Naive thymus-derived CD4-positive, alpha-beta T cell (primary cell): ENCODE results near the gene CNP. TPM values are rescaled to one million over a fixed set of nuclear protein-coding genes. Genes with fewer than 3 reads are reported as not detected.
"Not testable (repeated sequence)": the region's sequence is repeated elsewhere in the genome, so short reads cannot be mapped to it uniquely, and the experiment has no call there.

ENCODE experiments used
- ATAC-seq: fragments of 150-1000 bp; cut with Tn5 transposase; 2 replicates; pipeline ENCODE4 v1.10.0; 2021; ENCODE audit warnings: mild to moderate bottlenecking, moderate library complexity
- CTCF ChIA-PET: fragments of 350-600 bp; sonication (Branson Sonifier 250); formaldehyde crosslinking; loops from one replicate; lab custom pipeline; 2021; ENCODE audit warnings: antibody characterized with exemption; lab: Charles Lee
- POLR2A ChIA-PET: fragments of 350-600 bp; sonication (Branson Sonifier 250); formaldehyde crosslinking; loops from one replicate; lab custom pipeline; 2021; ENCODE audit warnings: antibody characterized with exemption, inconsistent platforms; lab: Charles Lee
- DNase-seq, 9 donors: peaks; one replicate each; pipeline versions ENCODE4 v3.0.0 to v3.0.0-alpha.2; 2020 to 2022; ENCODE audit warnings: mixed read lengths in 1 of 9
- H3K27ac ChIP-seq: one replicate; pipeline ENCODE4 v1.7.0; 2013; ENCODE audit warnings: mild to moderate bottlenecking, low read depth, low read length, moderate library complexity
- H3K27me3 ChIP-seq, 2 donors: one replicate each; pipeline ENCODE4 v1.7.0; 2013; ENCODE audit warnings: low read length in 2 of 2, mild to moderate bottlenecking in 2 of 2, moderate library complexity in 2 of 2; ENCODE audit not compliant: control insufficient read depth in 2 of 2, insufficient read depth in 2 of 2
- H3K36me3 ChIP-seq, 3 experiments: 1 replicate in 2 of 3; 2 replicates in 1 of 3; pipeline ENCODE4 v1.7.0; 2013; ENCODE audit warnings: low read length in 3 of 3, mild to moderate bottlenecking in 3 of 3, moderate library complexity in 1 of 3; ENCODE audit not compliant: insufficient read depth in 3 of 3, control insufficient read depth in 2 of 3
- H3K4me1 ChIP-seq, 2 donors: one replicate each; pipeline ENCODE4 v1.7.0; 2013; ENCODE audit warnings: low read length in 2 of 2, mild to moderate bottlenecking in 2 of 2, moderate library complexity in 1 of 2; ENCODE audit not compliant: control insufficient read depth in 2 of 2, insufficient read depth in 2 of 2
- H3K4me3 ChIP-seq: 2 replicates; pipeline ENCODE4 v1.7.0; 2013; ENCODE audit warnings: mild to moderate bottlenecking, low read length
- H3K9me3 ChIP-seq, 3 experiments: 1 replicate in 2 of 3; 2 replicates in 1 of 3; pipeline ENCODE4 v1.7.0; 2013; ENCODE audit warnings: low read length in 3 of 3; ENCODE audit not compliant: control insufficient read depth in 2 of 3
- H3K27ac Mint-ChIP-seq, 9 donors: one replicate each; pipeline ENCODE4 v1.8.0; 2020 to 2022; ENCODE audit warnings: mixed read lengths in 9 of 9, mild to moderate bottlenecking in 8 of 9, moderate library complexity in 5 of 9, inconsistent platforms in 2 of 9
- H3K27me3 Mint-ChIP-seq, 5 donors: one replicate each; pipeline ENCODE4 v1.8.0; 2021 to 2022; ENCODE audit warnings: mixed read lengths in 5 of 5, mild to moderate bottlenecking in 1 of 5
- H3K36me3 Mint-ChIP-seq, 5 donors: one replicate each; pipeline ENCODE4 v1.8.0; 2020 to 2022; ENCODE audit warnings: mixed read lengths in 5 of 5, mild to moderate bottlenecking in 3 of 5, inconsistent platforms in 1 of 5
- H3K4me1 Mint-ChIP-seq, 7 donors: one replicate each; pipeline ENCODE4 v1.8.0; 2020 to 2022; ENCODE audit warnings: mixed read lengths in 7 of 7, mild to moderate bottlenecking in 3 of 7, inconsistent platforms in 1 of 7
- H3K4me3 Mint-ChIP-seq, 10 donors: one replicate each; pipeline ENCODE4 v1.8.0; 2020 to 2022; ENCODE audit warnings: mild to moderate bottlenecking in 10 of 10, mixed read lengths in 10 of 10, moderate library complexity in 6 of 10, inconsistent platforms in 2 of 10
- H3K9me3 Mint-ChIP-seq, 11 donors: one replicate each; pipeline ENCODE4 v1.8.0; 2020 to 2022; ENCODE audit warnings: mixed read lengths in 11 of 11, mild to moderate bottlenecking in 4 of 11, inconsistent platforms in 1 of 11, moderate library complexity in 1 of 11
- intact Hi-C, 2 donors: fragments of 100-400 bp; cut with micrococcal nuclease; formaldehyde crosslinking; loops; one replicate each; pipeline ENCODE4 v1.15.1; 2023
- polyA plus RNA-seq, 2 donors: library from polyadenylated mRNA; unstranded; fragments of 300-500 nt; fragmentation: Illumina TruSeq; gene quantifications; one replicate each; pipeline ENCODE4 v1.2.3, GENCODE V29; 2021
- total RNA-seq, 6 experiments: library from RNA in 5 of 6; stranded (reverse) in 5 of 6; gene quantifications; 1 replicate in 5 of 6; 2 replicates in 1 of 6; pipeline ENCODE4 v1.2.3 and lab custom pipeline; 2021 to 2026

Gene CNP
- total and polyA plus RNA-seq, 7 experiments from 2014 or later, result 29.6 to 86.3 (median 32.5) TPM

DNA sequence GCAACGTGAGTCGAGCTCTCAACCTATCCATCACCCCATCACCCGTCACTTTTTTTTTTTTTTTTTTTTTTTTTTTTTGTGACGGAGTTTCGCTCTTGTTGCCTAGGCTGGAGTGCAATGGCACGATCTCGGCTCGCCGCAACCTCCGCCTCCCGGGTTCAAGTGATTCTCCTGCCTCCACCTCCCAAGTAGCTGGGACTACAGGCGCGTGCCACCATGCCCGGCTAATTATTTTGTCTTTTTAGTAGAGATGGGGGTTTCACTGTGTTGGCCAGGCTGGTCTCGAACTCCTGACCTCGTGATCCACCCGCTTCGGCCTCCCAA is 35.8 kb upstream of the CNP start:
- Mint-ChIP-seq H3K4me3 (peak overlapping the region; percentile 93 to 100 (median 96)), H3K27ac (peak overlapping the region; percentile 90 to 100 (median 96)), H3K4me1 (peaks cover 18 to 52% (median 24%) of the 10 kb centered on the region in 7 donors)
- H3K9me3 Mint-ChIP-seq, H3K9me3 ChIP-seq, H3K36me3 ChIP-seq, H3K36me3 Mint-ChIP-seq, H3K27me3 Mint-ChIP-seq, H3K27me3 ChIP-seq, DNase-seq: not testable (repeated sequence)
- H3K27ac ChIP-seq, result peak overlapping the region; percentile 84
- POLR2A ChIA-PET, result interaction anchor here (0.8 to 3.8 kb wide), 8 partner anchors 12 to 1281 kb away, joined by 3 to 47 read pairs (median 8); partner anchors contain the start of genes ACLY, CNP, DNAJC7 and EIF1
- peak; percentile 64 for ATAC-seq
- peak overlapping the region; percentile 79 for H3K4me3 ChIP-seq
- CTCF ChIA-PET, result interaction anchor here (0.6 to 1.1 kb wide), 5 partner anchors 33 to 119 kb away, joined by 3 to 7 read pairs (median 4); no protein-coding TSS in a partner anchor
- intact Hi-C loops, result loop anchor here (1.0 to 2.0 kb wide), 6 partner anchors 11 to 748 kb away; partner anchors contain the start of genes CNP (in 1 of the 2), DNAJC7 (in 1 of the 2) and KLHL11 (in 1 of the 2)
- peaks cover 9 to 11% of the 10 kb centered on the region in 2 donors for H3K4me1 ChIP-seq

DNA sequence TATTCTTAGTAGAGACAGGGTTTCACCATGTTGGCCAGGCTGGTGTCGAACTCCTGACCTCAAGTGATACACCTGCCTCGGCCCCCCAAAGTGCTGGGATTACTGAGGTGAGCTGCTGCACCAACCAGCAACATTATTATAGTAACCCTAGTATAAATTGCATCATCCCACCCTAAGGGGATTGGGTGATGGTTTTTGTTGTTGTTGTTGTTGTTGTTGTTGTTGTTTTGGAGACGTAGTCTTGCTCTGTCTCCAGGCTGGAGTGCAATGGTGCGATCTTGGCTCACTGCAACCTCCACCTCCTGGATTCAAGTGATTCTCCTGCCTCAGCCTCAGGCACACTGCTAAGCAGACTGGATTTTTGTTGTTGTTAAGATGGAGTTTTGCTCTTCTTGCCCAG is 34.9 kb upstream of the CNP start:
- H3K36me3 ChIP-seq, DNase-seq, H3K27me3 ChIP-seq, H3K27ac ChIP-seq, H3K9me3 Mint-ChIP-seq, H3K27me3 Mint-ChIP-seq, H3K9me3 ChIP-seq, H3K36me3 Mint-ChIP-seq, CTCF ChIA-PET, ATAC-seq, H3K4me3 ChIP-seq: not testable (repeated sequence)
- POLR2A ChIA-PET, result interaction anchor here (0.6 to 3.8 kb wide), 2 partner anchors 13 to 87 kb away, joined by 3 to 47 read pairs; partner anchors contain the start of gene ACLY
- peaks cover 9 to 11% of the 10 kb centered on the region in 2 donors for H3K4me1 ChIP-seq
- H3K27ac Mint-ChIP-seq, result peak overlapping the region in 3 of 9 donors; percentile 64 to 94 (median 90)
- peak overlapping the region in 5 of 10 donors; percentile 1 to 93 (median 27) for H3K4me3 Mint-ChIP-seq
- intact Hi-C loops, result loop anchor here in 1 of 2 donors (2.0 kb wide), 1 partner anchor 747 kb away; no protein-coding TSS in a partner anchor
- peaks cover 18 to 48% (median 24%) of the 10 kb centered on the region in 7 donors for H3K4me1 Mint-ChIP-seq

GRCh38 chr17:41932816-41933389 is 33.7 kb upstream of the CNP start:
- Histone ChIP-seq H3K27me3 (no peaks in the 10 kb centered on the region), H3K36me3 (no peaks in the 10 kb centered on the region), H3K4me1 (peaks cover 9 to 11% of the 10 kb centered on the region in 2 donors), H3K27ac (no peak overlapping the region), H3K9me3 (no peaks in the 10 kb centered on the region), H3K4me3 (no peak overlapping the region)
- Mint-ChIP-seq H3K27me3 (no peaks in the 10 kb centered on the region), H3K36me3 (peaks cover 0 to 6% (median 0%) of the 10 kb centered on the region in 5 donors), H3K9me3 (peaks cover 0 to 3% (median 0%) of the 10 kb centered on the region in 11 donors), H3K4me3 (peak overlapping the region in 3 of 10 donors; percentile 0 to 77 (median 36)), H3K27ac (peak overlapping the region in 5 of 9 donors; percentile 15 to 90 (median 78)), H3K4me1 (peaks cover 18 to 43% (median 24%) of the 10 kb centered on the region in 7 donors)
- ChIA-PET POLR2A (interaction anchor here (0.6 to 0.7 kb wide), 2 partner anchors 33 to 1020 kb away, joined by 3 to 11 read pairs; no protein-coding TSS in a partner anchor), CTCF (no interaction called here)
- intact Hi-C loops, result no loop called here
- ATAC-seq (no peak), DNase-seq (no peak)

DNA sequence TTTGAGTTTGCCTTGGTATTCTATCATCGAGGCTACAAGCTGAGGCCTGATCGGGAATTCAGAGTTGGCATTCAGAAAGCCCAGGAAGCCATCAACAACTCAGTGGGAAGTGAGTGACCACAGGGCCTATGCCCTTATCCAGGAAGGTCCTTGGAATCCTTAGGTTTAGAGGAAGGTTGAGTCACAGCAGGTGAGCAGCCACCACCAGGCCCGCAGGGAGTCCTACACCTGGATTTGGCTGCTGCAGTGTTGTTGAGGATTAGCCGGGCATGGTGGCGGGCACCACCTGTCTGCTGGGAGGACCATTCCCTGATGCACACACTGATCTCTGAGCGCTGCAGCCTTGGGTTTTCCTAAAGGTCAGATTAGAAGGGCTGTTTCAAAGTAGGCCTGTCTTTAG is 31.0 kb upstream of the CNP start:
- Histone ChIP-seq H3K27me3 (no peaks in the 10 kb centered on the region), H3K4me1 (no peaks in the 10 kb centered on the region), H3K27ac (no peak overlapping the region), H3K9me3 (no peaks in the 10 kb centered on the region), H3K36me3 (no peaks in the 10 kb centered on the region), H3K4me3 (no peak overlapping the region)
- Mint-ChIP-seq H3K4me3 (no peak overlapping the region), H3K4me1 (peaks cover under 1 to 25% (median 5%) of the 10 kb centered on the region in 7 donors), H3K36me3 (no peaks in the 10 kb centered on the region), H3K27ac (no peak overlapping the region), H3K9me3 (no peaks in the 10 kb centered on the region), H3K27me3 (peaks cover 0 to 7% (median 2%) of the 10 kb centered on the region in 5 donors)
- ATAC-seq (no peak), DNase-seq (no peak)
- ChIA-PET CTCF (no interaction called here), POLR2A (no interaction called here)
- intact Hi-C loops, result no loop called here

DNA sequence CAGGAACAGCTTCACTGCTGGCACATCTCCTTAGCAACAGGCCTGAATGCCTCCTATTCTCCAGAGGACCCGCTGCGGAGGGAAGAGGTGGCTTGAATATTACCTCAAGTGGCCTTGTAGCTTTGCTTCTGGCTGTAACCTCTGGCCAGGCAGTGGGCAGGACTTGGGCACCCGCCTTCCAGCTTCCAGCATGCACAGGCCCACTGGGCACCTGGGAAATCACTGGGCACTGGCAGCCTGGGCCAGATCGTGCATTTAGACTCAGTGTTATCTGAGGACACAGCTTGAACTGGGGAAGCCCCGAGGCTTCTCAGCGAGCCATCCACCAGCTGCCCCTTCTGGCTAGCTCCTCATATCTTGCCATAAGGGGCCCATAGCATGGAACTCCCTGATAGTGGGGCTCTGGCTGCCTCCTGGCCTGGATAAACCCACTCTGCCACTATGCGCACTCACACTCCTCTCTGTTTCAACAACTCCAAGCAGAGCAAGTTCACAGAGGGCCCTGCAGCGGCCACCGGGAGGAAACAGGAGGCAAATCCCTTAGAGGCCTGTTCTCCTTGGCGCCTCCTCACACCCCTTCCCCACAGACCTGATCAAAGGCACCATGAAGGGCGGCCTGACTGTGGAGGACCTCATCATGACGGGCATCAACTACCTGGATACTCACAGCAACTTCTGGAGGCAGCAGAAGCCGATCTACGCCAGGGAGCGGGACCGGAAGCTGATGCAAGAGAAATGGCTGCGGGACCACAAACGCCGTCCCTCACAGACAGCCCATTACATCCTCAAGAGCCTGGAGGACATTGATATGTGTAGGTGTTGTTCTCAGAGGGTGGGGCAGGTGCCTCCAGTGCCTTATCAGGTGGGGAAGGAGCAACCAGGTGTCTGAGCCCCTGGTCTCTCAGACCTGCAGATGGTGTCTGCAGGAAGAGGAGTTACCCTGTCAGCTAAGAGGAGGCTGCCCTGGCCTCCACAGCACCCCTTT is 28.3 kb upstream of the CNP start:
- H3K4me1 Mint-ChIP-seq, result peaks cover 0 to 5% (median 0%) of the 10 kb centered on the region in 7 donors
- no peak overlapping the region for H3K27ac ChIP-seq
- ChIA-PET CTCF (interaction anchor here (0.9 kb wide), 1 partner anchor 27 kb away, joined by 4 read pairs; no protein-coding TSS in a partner anchor), POLR2A (no interaction called here)
- H3K27ac Mint-ChIP-seq, result no peak overlapping the region
- DNase-seq, result no peak
- ATAC-seq, result no peak
- H3K9me3 ChIP-seq, result no peaks in the 10 kb centered on the region
- H3K9me3 Mint-ChIP-seq, result no peaks in the 10 kb centered on the region
- H3K4me1 ChIP-seq, result no peaks in the 10 kb centered on the region
- no peaks in the 10 kb centered on the region for H3K27me3 ChIP-seq
- intact Hi-C loops, result no loop called here
- no peaks in the 10 kb centered on the region for H3K36me3 Mint-ChIP-seq
- no peaks in the 10 kb centered on the region for H3K36me3 ChIP-seq
- no peak overlapping the region for H3K4me3 Mint-ChIP-seq
- H3K4me3 ChIP-seq, result no peak overlapping the region
- peaks cover 0 to 12% (median 3%) of the 10 kb centered on the region in 5 donors for H3K27me3 Mint-ChIP-seq

GRCh38 chr17:41939044-41939692 is 27.4 kb upstream of the CNP start:
- Histone ChIP-seq H3K27ac (no peak overlapping the region), H3K9me3 (no peaks in the 10 kb centered on the region), H3K4me3 (no peak overlapping the region), H3K4me1 (no peaks in the 10 kb centered on the region), H3K27me3 (no peaks in the 10 kb centered on the region), H3K36me3 (no peaks in the 10 kb centered on the region)
- Mint-ChIP-seq H3K27me3 (peaks cover 0 to 12% (median 3%) of the 10 kb centered on the region in 5 donors), H3K4me1 (peaks cover 0 to 4% (median 0%) of the 10 kb centered on the region in 7 donors), H3K9me3 (no peaks in the 10 kb centered on the region), H3K4me3 (no peak overlapping the region), H3K27ac (no peak overlapping the region), H3K36me3 (no peaks in the 10 kb centered on the region)
- no peak for ATAC-seq
- ChIA-PET POLR2A (no interaction called here), CTCF (interaction anchor here (0.5 to 0.9 kb wide), 3 partner anchors 11 to 199 kb away, joined by 3 to 4 read pairs (median 3); no protein-coding TSS in a partner anchor)
- no peak for DNase-seq
- intact Hi-C loops, result no loop called here
